ENCODE measurements around the gene COQ8B. TPM values are rescaled to one million over a fixed set of nuclear protein-coding genes. Genes with fewer than 3 reads are reported as not detected.
"Not testable (repeated sequence)": the region's sequence is repeated elsewhere in the genome, so short reads cannot be mapped to it uniquely, and the experiment has no call there.

Gene COQ8B
- total RNA-seq, 1 donor from 2014 or later, result 37.4 TPM

DNA sequence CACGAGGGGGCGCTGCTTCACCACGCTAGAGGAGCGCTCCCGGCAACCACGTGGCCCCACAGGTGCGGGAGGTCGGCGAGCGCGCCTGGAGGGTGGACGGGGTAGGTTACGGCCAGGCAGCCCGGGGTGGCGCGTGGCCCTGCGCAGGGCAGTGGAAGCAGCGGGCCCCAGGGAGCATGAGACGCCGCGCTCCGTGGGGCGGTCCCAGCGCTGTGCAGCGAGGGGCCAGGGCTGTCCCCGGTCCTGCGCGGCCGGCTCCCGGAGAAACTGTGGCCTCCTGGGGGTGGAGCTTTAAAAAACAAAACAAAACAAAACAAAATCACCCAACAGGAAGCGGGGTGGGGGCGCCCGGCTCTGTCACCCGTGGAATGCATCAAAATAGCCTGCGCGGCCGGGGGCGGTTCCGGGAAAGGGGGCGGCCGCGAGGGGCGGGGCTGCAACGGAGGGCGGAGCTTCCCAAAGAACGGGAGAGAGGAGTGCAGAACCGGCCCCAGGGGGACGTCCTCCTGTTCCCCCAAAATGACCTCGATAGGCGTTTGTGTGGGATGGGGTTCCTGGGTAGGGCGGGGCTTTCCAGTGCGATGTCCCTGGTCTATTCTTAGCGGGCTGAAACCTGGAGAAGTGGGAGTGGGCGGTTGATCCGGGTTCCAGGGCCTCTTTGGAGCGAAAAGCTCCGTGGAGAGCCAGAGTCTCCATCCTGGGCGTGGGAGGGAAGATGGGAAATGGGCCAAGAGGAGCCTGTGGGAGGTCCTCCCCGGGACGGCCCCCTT is 53.6 kb downstream of the COQ8B start:
- intact Hi-C loops (cut with DNase I), result loop anchor here (1.0 to 5.0 kb wide), 4 partner anchors 28 to 481 kb away; partner anchors contain the start of gene NUMBL
- peak; percentile 88 for ATAC-seq
- peak; percentile 95 for DNase-seq (ENCODE audit: missing footprints)

- intact Hi-C loops (cut with DNase I), result loop anchor here (2.0 to 5.0 kb wide), 3 partner anchors 29 to 146 kb away; partner anchors contain the start of gene NUMBL
- no peak for ATAC-seq
- no peak for DNase-seq (ENCODE audit: missing footprints)
Observed at GRCh38 chr19:40661616-40662015, 55.1 kb downstream of the COQ8B start.

DNA sequence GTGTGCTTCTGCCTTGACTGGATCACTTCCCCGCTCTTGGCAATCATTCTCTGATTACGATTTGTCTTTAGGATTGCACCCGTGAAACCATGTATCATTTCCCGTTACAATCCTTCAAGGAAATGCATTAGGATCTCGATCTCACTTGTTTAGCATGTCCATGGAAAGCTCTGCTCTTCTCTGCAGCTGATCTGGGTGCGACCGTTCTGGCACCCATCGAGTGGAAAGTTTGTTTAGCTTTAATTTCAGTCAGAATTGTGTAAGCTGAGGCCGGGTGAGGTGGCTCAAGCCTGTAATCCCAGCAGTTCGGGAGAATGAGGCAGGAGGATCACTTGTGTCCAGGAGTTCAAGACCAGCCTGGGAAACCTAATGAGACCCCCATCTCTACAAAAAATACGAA is 57.1 kb downstream of the COQ8B start:
- no peak for DNase-seq (ENCODE audit: missing footprints)
- intact Hi-C loops (cut with DNase I), result no loop called here
- ATAC-seq, result no peak

DNA sequence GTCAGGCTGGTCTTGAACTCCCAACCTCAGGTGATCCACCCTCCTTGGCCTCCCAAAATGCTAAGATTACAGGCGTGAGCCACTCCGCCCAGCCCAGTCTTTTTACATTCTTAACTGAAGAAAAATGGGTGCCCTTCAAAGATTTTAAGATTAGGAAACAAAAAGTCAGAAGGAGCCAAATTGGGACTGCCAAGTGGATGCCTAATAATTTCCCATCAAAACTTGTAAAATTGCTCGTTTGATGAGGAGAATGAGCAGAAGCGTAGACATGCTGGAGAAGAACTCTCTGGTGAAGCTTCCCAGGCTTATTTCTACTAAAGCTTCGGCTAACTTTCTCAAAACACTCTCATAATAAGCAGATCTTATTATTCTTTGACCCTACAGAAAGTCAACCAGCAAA is 57.6 kb downstream of the COQ8B start:
- intact Hi-C loops (cut with DNase I), result no loop called here
- DNase-seq (ENCODE audit: missing footprints) (no peak), ATAC-seq (no peak)

GRCh38 chr19:40658031-40658430 is 58.7 kb downstream of the COQ8B start:
- ATAC-seq (no peak), DNase-seq (ENCODE audit: missing footprints) (no peak)
- intact Hi-C loops (cut with DNase I), result no loop called here

DNA sequence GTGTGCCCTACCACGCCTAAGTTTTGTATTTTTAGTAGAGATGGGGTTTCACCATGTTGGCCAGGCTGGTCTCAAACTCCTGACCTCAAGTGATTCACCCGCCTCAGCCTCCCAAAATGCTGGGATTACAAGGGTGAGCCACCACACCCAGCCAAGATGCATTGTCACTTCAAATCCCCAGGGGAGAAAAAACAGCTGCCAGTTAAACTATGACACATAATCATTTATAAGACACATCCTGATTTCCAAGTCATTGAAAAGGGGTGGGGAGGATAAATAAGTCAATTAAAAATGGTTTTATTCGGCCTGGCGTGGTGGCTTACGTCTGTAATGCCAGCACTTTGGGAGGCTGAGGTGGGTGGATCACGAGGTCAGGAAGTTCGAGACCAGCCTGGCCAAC is 61.0 kb downstream of the COQ8B start:
- ATAC-seq; intact Hi-C loops (cut with DNase I); DNase-seq (ENCODE audit: missing footprints): not testable (repeated sequence)

DNA sequence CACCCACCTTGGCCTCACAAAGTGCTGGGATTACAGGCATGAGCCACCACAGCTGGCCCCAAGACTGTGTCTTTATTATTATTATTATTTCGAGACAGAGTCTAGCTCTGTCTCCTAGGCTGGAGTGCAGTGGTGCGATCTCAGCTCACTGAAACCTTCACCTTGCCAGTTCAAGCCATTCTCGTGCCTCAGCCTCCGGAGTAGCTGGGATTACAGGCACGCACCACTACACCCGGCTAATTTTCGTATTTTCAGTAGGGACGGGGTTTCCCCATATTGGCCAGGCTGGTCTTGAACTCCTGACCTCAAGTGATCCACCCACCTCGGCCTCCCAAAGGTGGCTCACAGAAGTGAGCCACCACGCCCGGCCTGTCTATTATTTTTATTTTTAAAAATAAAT is 64.4 kb downstream of the COQ8B start:
- intact Hi-C loops (cut with DNase I); ATAC-seq; DNase-seq (ENCODE audit: missing footprints): not testable (repeated sequence)

DNA sequence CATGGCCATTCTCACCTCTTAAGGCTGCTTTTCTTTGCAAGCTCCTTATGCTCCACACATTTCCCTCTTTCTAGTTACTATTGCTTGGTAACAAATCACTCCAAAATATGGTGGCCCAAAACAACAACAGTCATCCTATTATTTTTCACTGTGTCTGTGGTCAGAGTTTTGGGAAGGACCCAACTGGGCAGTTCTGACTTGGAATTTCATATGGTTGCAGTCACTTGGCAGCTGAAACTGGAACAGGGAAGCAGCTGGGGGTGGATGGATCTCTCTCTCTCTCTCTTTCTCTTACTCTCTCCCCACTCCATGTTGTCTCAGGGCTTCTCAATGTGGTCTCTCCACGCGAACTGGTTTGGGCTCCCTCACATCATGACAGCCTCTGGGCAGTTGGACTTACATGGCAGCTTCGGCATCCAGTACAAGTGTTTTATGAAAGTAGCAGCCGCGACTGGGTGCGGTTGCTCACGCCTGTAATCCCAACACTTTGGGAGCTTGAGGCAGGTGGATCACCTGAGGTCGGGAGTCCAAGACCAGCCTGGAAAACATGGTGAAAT is 65.9 kb downstream of the COQ8B start:
- intact Hi-C loops (cut with DNase I), result no loop called here
- peak; percentile 61 for ATAC-seq
- DNase-seq (ENCODE audit: missing footprints), result no peak

DNA sequence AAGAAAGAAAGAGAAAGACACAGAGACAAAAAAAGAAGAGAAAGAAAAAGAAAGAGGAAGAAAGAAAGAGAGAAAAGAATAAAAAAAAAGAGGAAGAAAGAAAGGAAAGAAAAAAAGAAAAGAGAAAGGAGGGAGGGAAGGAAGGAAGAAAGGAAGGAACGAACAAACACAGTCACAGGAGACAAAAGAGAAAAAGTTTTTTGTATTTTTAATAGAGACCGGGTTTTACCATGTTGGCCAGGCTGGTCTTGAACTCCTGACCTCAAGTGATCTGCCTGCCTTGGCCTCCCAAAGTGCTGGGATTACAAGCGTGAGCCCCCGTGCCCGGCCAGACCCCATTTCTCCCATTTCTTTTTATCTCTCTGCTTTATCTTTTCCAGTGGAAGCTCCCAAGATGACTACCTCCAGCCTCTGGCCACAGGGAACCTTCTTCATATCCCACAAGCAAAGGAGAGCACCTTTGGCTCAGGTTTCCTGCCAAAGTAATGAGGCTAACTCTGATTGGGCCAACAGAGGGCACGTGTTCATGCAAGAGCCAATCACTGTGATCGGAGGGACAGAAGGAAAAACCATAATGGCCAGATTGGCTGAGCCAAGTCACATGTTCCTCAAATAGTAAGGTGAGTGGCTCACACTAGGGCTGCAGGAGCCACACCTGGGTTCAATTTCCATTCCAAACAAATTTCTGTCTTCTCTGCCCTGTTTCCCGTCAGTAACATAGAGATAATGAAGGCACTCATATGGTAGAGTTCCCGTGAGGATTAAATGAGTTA is 66.6 kb downstream of the COQ8B start:
- intact Hi-C loops (cut with DNase I); ATAC-seq; DNase-seq (ENCODE audit: missing footprints): not testable (repeated sequence)

GRCh38 chr19:40646743-40647254 is 69.9 kb downstream of the COQ8B start:
- ATAC-seq (no peak), DNase-seq (ENCODE audit: missing footprints) (no peak)
- intact Hi-C loops (cut with DNase I), result no loop called here

GRCh38 chr19:40642757-40643305 is 73.9 kb downstream of the COQ8B start:
- ATAC-seq (no peak), DNase-seq (ENCODE audit: missing footprints) (no peak)
- intact Hi-C loops (cut with DNase I), result no loop called here

- intact Hi-C loops (cut with DNase I), result no loop called here
- ATAC-seq (no peak), DNase-seq (ENCODE audit: missing footprints) (no peak)
Observed at GRCh38 chr19:40642051-40642706, 74.5 kb downstream of the COQ8B start.

Other genes starting within 250 kb of the COQ8B start
- gene SPTBN4, start 249.9 kb downstream of the COQ8B start, total RNA-seq, result 5.1 TPM
- gene SHKBP1, start 140.0 kb downstream of the COQ8B start, total RNA-seq, result 20.6 TPM
- 324 TPM for gene LTBP4, start 115.5 kb downstream of the COQ8B start, total RNA-seq
- gene NUMBL, start 26.2 kb downstream of the COQ8B start, total RNA-seq, result 16.8 TPM
- 12.6 TPM for gene ITPKC, start 226 bp upstream of the COQ8B start, total RNA-seq
- gene ACTMAP, start 33.6 kb upstream of the COQ8B start, total RNA-seq, result 6.4 TPM
- 32.4 TPM for gene SNRPA, start 34.3 kb upstream of the COQ8B start, total RNA-seq
- not detected for gene MIA, start 58.6 kb upstream of the COQ8B start, total RNA-seq
- gene RAB4B, start 61.4 kb upstream of the COQ8B start, total RNA-seq, result 13.3 TPM
- 68.0 TPM for gene EGLN2, start 82.3 kb upstream of the COQ8B start, total RNA-seq
- not detected for gene CYP2A6, start 133.6 kb upstream of the COQ8B start, total RNA-seq
- not detected for gene CYP2A7, start 165.3 kb upstream of the COQ8B start, total RNA-seq